ENCODE data around the gene MEIS1. TPM values are rescaled to one million over a fixed set of nuclear protein-coding genes. Genes with fewer than 3 reads are reported as not detected.
A peak's percentile ranks its signal among the peaks of the same experiment; 100 is the strongest.
"Not testable (repeated sequence)": the region's sequence is repeated elsewhere in the genome, so short reads cannot be mapped to it uniquely, and the experiment has no call there.

Gene MEIS1
- total RNA-seq, 1 experiment from 2014 or later: 4.4 TPM

DNA sequence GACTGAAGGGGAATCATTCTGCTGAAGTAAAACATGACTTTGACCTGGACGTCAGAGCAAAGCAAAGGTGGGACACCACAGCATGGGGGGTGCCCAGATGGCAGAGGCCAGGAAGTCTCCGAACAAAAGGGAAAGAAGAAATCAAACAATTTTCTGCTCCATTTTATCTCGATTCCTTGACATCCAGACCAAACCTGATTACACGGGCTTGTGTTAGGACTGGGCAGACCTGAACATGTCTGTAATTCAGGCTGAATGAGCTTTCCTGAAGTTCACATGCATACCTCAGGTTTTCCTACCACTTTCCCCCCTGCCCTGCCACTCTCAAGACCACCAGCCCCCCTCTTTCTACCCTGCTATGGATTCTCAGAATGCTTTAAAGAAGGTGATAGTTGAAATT is 44.8 kb upstream of the MEIS1 start:
- peaks cover 20% of the 10 kb centered on the region for H3K4me1 Mint-ChIP-seq (ENCODE audit: insufficient read depth, unreplicated experiment)
- intact Hi-C loops (cut with micrococcal nuclease): no loop called here
- peak overlapping the region; percentile 95 for H3K27ac Mint-ChIP-seq (ENCODE audit: low read depth, unreplicated experiment)

DNA sequence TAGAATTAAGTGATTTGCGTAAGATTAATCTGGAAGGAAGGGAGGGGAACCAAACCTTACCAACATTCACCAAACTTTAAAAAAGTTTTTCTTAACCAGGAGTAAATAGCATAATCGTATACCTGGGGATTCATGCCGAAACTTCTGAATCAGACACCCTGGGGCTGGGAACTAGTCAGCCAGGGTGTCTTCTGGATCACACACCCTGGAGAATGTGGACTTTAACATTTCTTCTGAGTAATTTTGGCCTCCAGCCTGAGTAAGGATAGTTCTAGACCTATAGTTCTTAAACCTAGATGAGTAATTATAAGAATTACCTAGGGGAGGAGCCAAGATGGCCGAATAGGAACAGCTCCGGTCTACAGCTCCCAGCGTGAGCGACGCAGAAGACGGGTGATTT is 44.1 kb upstream of the MEIS1 start:
- H3K9me3 Mint-ChIP-seq (ENCODE audit: unreplicated experiment): peaks cover 7% of the 10 kb centered on the region
- TF ChIP-seq, protein P1, sequence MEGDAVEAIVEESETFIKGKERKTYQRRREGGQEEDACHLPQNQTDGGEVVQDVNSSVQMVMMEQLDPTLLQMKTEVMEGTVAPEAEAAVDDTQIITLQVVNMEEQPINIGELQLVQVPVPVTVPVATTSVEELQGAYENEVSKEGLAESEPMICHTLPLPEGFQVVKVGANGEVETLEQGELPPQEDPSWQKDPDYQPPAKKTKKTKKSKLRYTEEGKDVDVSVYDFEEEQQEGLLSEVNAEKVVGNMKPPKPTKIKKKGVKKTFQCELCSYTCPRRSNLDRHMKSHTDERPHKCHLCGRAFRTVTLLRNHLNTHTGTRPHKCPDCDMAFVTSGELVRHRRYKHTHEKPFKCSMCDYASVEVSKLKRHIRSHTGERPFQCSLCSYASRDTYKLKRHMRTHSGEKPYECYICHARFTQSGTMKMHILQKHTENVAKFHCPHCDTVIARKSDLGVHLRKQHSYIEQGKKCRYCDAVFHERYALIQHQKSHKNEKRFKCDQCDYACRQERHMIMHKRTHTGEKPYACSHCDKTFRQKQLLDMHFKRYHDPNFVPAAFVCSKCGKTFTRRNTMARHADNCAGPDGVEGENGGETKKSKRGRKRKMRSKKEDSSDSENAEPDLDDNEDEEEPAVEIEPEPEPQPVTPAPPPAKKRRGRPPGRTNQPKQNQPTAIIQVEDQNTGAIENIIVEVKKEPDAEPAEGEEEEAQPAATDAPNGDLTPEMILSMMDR (IDR thresholded peaks at IDR 0.05; ENCODE audit: unreplicated experiment): no peak
- no peaks in the 10 kb centered on the region for H3K27me3 Mint-ChIP-seq (ENCODE audit: insufficient read depth, unreplicated experiment)
- no peaks in the 10 kb centered on the region for H3K36me3 Mint-ChIP-seq (ENCODE audit: insufficient read depth, unreplicated experiment)
- intact Hi-C loops (cut with micrococcal nuclease): no loop called here
- peak; percentile 90 for DNase-seq (ENCODE audit: unreplicated experiment)
- H3K27ac Mint-ChIP-seq (ENCODE audit: low read depth, unreplicated experiment): peak overlapping the region; percentile 95
- CTCF ChIA-PET: interaction anchor here (0.7 to 0.8 kb wide), 2 partner anchors 10 to 1105 kb away, joined by 4 to 6 read pairs; no protein-coding TSS in a partner anchor
- peaks cover 20% of the 10 kb centered on the region for H3K4me1 Mint-ChIP-seq (ENCODE audit: insufficient read depth, unreplicated experiment)
- H3K4me3 Mint-ChIP-seq (ENCODE audit: unreplicated experiment): peak overlapping the region; percentile 70
- POLR2A ChIA-PET: interaction anchor here (0.6 to 2.3 kb wide), 14 partner anchors 9 to 1643 kb away, joined by 3 to 15 read pairs (median 3); partner anchors contain the start of gene MEIS1
- BruUV-seq (replicated peaks): TSS peak; percentile 77

More for the DNA sequence above, 44.8 kb upstream of the MEIS1 start:
- CTCF ChIA-PET: interaction anchor here (0.6 to 0.8 kb wide), 3 partner anchors 9 to 206 kb away, joined by 3 to 4 read pairs (median 3); no protein-coding TSS in a partner anchor
- peaks cover 7% of the 10 kb centered on the region for H3K9me3 Mint-ChIP-seq (ENCODE audit: unreplicated experiment)
- TF ChIP-seq, protein P1 (IDR thresholded peaks at IDR 0.05; ENCODE audit: unreplicated experiment): no peak
- no peaks in the 10 kb centered on the region for H3K36me3 Mint-ChIP-seq (ENCODE audit: insufficient read depth, unreplicated experiment)
- BruUV-seq (replicated peaks): no TSS peak
- DNase-seq (ENCODE audit: unreplicated experiment): no peak
- POLR2A ChIA-PET: interaction anchor here (0.8 to 2.3 kb wide), 13 partner anchors 8 to 348 kb away, joined by 3 to 15 read pairs (median 4); partner anchors contain the start of gene MEIS1
- no peaks in the 10 kb centered on the region for H3K27me3 Mint-ChIP-seq (ENCODE audit: insufficient read depth, unreplicated experiment)
- H3K4me3 Mint-ChIP-seq (ENCODE audit: unreplicated experiment): peak overlapping the region; percentile 70

- CTCF ChIA-PET: interaction anchor here (0.7 kb wide), 1 partner anchor 1106 kb away, joined by 6 read pairs; no protein-coding TSS in a partner anchor
Measured at GRCh38 chr2:66391240-66391639, 43.7 kb upstream of the MEIS1 start.

DNA sequence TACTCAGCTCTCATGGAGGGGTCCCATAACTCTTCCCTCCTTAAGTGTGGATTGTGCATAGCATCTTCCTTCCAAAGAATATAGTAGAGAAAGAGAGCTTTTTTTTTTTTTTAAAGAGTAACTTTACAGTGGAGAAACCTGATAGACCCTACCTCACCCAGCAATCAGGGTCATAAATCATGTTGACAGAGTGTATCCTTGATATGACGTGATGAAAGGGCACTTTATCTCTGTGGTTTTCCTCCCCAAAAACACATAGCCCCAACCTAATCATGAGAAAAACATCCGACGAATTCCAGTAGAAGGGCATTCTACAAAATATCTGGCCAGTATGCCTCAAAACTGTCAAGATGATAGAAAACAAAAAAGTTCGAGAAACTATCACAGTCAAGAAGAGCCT is 29.5 kb upstream of the MEIS1 start:
- no peak overlapping the region for H3K27ac Mint-ChIP-seq (ENCODE audit: low read depth, unreplicated experiment)
- intact Hi-C loops (cut with micrococcal nuclease): no loop called here

More at GRCh38 chr2:66391240-66391639, 43.7 kb upstream of the MEIS1 start:
- H3K27ac Mint-ChIP-seq (ENCODE audit: low read depth, unreplicated experiment): peak overlapping the region; percentile 95
- POLR2A ChIA-PET: interaction anchor here (0.6 to 2.3 kb wide), 9 partner anchors 9 to 1643 kb away, joined by 3 to 15 read pairs (median 3); partner anchors contain the start of gene MEIS1
- H3K27me3 Mint-ChIP-seq (ENCODE audit: insufficient read depth, unreplicated experiment); BruUV-seq (replicated peaks); intact Hi-C loops (cut with micrococcal nuclease); H3K36me3 Mint-ChIP-seq (ENCODE audit: insufficient read depth, unreplicated experiment); H3K9me3 Mint-ChIP-seq (ENCODE audit: unreplicated experiment): not testable (repeated sequence)
- DNase-seq (ENCODE audit: unreplicated experiment): peak; percentile 8
- H3K4me1 Mint-ChIP-seq (ENCODE audit: insufficient read depth, unreplicated experiment): peaks cover 20% of the 10 kb centered on the region
- H3K4me3 Mint-ChIP-seq (ENCODE audit: unreplicated experiment): peak overlapping the region; percentile 70

More for the DNA sequence above, 29.5 kb upstream of the MEIS1 start:
- no peak for DNase-seq (ENCODE audit: unreplicated experiment)
- H3K9me3 Mint-ChIP-seq (ENCODE audit: unreplicated experiment): no peaks in the 10 kb centered on the region
- ChIA-PET POLR2A (no interaction called here), CTCF (interaction anchor here (0.7 kb wide), 1 partner anchor 416 kb away, joined by 3 read pairs; no protein-coding TSS in a partner anchor)
- no peaks in the 10 kb centered on the region for H3K4me1 Mint-ChIP-seq (ENCODE audit: insufficient read depth, unreplicated experiment)
- H3K27me3 Mint-ChIP-seq (ENCODE audit: insufficient read depth, unreplicated experiment): no peaks in the 10 kb centered on the region
- H3K36me3 Mint-ChIP-seq (ENCODE audit: insufficient read depth, unreplicated experiment): no peaks in the 10 kb centered on the region
- no peak overlapping the region for H3K4me3 Mint-ChIP-seq (ENCODE audit: unreplicated experiment)
- BruUV-seq (replicated peaks): no TSS peak
- TF ChIP-seq, protein P1 (IDR thresholded peaks at IDR 0.05; ENCODE audit: unreplicated experiment): no peak
